T-helper 1 cell treated with Interleukin-12 subunit alpha and Interleukin-12 subunit beta and Interleukin-4 antibody, amounts not matched to agents 30 μg/mL and 1 μg/mL, for 36 hours (primary cell): ENCODE data around the gene SLC10A6.

ENCODE experiments used
- H3K27ac Mint-ChIP-seq: one replicate; pipeline ENCODE4 v1.8.0; 2021; ENCODE audit warnings: mild to moderate bottlenecking, mixed read lengths
- H3K27me3 Mint-ChIP-seq: one replicate; pipeline ENCODE4 v1.8.0; 2021; ENCODE audit warnings: low read depth, mixed read lengths
- H3K36me3 Mint-ChIP-seq: one replicate; pipeline ENCODE4 v1.8.0; 2021; ENCODE audit warnings: low read depth, mixed read lengths
- H3K4me1 Mint-ChIP-seq: one replicate; pipeline ENCODE4 v1.8.0; 2021; ENCODE audit warnings: low read depth, mixed read lengths
- H3K4me3 Mint-ChIP-seq: one replicate; pipeline ENCODE4 v1.8.0; 2021; ENCODE audit warnings: mild to moderate bottlenecking, moderate library complexity, mixed read lengths
- H3K9me3 Mint-ChIP-seq: one replicate; pipeline ENCODE4 v1.8.0; 2021; ENCODE audit warnings: mixed read lengths

The SLC10A6 gene

GRCh38 chr4:86833615-86834014 lies 15.6 kb downstream of the SLC10A6 start:
- H3K27me3 Mint-ChIP-seq, result peaks cover 5% of the 10 kb centered on the region

GRCh38 chr4:86831262-86832130 lies 17.7 kb downstream of the SLC10A6 start:
- no peak overlapping the region for H3K4me3 Mint-ChIP-seq
- peaks cover 5% of the 10 kb centered on the region for H3K27me3 Mint-ChIP-seq
- H3K9me3 Mint-ChIP-seq, result no peaks in the 10 kb centered on the region
- no peaks in the 10 kb centered on the region for H3K4me1 Mint-ChIP-seq
- no peak overlapping the region for H3K27ac Mint-ChIP-seq
- no peaks in the 10 kb centered on the region for H3K36me3 Mint-ChIP-seq

More at GRCh38 chr4:86833615-86834014, 15.6 kb downstream of the SLC10A6 start:
- H3K36me3 Mint-ChIP-seq, result no peaks in the 10 kb centered on the region
- H3K9me3 Mint-ChIP-seq, result no peaks in the 10 kb centered on the region
- no peak overlapping the region for H3K4me3 Mint-ChIP-seq
- H3K4me1 Mint-ChIP-seq, result no peaks in the 10 kb centered on the region
- no peak overlapping the region for H3K27ac Mint-ChIP-seq

GRCh38 chr4:86825511-86825910 lies 23.7 kb downstream of the SLC10A6 start:
- no peaks in the 10 kb centered on the region for H3K36me3 Mint-ChIP-seq
- H3K27ac Mint-ChIP-seq, result no peak overlapping the region
- H3K27me3 Mint-ChIP-seq, result no peaks in the 10 kb centered on the region

GRCh38 chr4:86822136-86822535 lies 27.0 kb downstream of the SLC10A6 start:
- Mint-ChIP-seq H3K36me3 (no peaks in the 10 kb centered on the region), H3K4me3 (no peak overlapping the region), H3K4me1 (no peaks in the 10 kb centered on the region), H3K27ac (no peak overlapping the region), H3K27me3 (no peaks in the 10 kb centered on the region), H3K9me3 (no peaks in the 10 kb centered on the region)

More at GRCh38 chr4:86825511-86825910, 23.7 kb downstream of the SLC10A6 start:
- no peaks in the 10 kb centered on the region for H3K9me3 Mint-ChIP-seq
- no peak overlapping the region for H3K4me3 Mint-ChIP-seq
- no peaks in the 10 kb centered on the region for H3K4me1 Mint-ChIP-seq

- Mint-ChIP-seq H3K9me3 (peaks cover 2% of the 10 kb centered on the region), H3K4me3 (no peak overlapping the region), H3K27ac (no peak overlapping the region), H3K36me3 (no peaks in the 10 kb centered on the region), H3K27me3 (no peaks in the 10 kb centered on the region), H3K4me1 (no peaks in the 10 kb centered on the region)
Measured at GRCh38 chr4:86821151-86821550, 28.0 kb downstream of the SLC10A6 start.

- Mint-ChIP-seq H3K27ac (no peak overlapping the region), H3K4me1 (no peaks in the 10 kb centered on the region), H3K4me3 (no peak overlapping the region), H3K27me3 (no peaks in the 10 kb centered on the region), H3K36me3 (no peaks in the 10 kb centered on the region), H3K9me3 (peaks cover 12% of the 10 kb centered on the region)
Measured at GRCh38 chr4:86819561-86819960, 29.6 kb downstream of the SLC10A6 start.

GRCh38 chr4:86818841-86819240 lies 30.3 kb downstream of the SLC10A6 start:
- Mint-ChIP-seq H3K36me3 (no peaks in the 10 kb centered on the region), H3K27ac (no peak overlapping the region), H3K9me3 (peaks cover 12% of the 10 kb centered on the region), H3K4me1 (no peaks in the 10 kb centered on the region), H3K4me3 (no peak overlapping the region), H3K27me3 (no peaks in the 10 kb centered on the region)

GRCh38 chr4:86818211-86818610 lies 31.0 kb downstream of the SLC10A6 start:
- no peaks in the 10 kb centered on the region for H3K27me3 Mint-ChIP-seq
- H3K36me3 Mint-ChIP-seq, result no peaks in the 10 kb centered on the region
- no peak overlapping the region for H3K27ac Mint-ChIP-seq
- H3K4me1 Mint-ChIP-seq, result no peaks in the 10 kb centered on the region
- H3K9me3 Mint-ChIP-seq, result peaks cover 12% of the 10 kb centered on the region
- H3K4me3 Mint-ChIP-seq, result no peak overlapping the region

- Mint-ChIP-seq H3K27ac (no peak overlapping the region), H3K9me3 (peaks cover 12% of the 10 kb centered on the region), H3K4me1 (no peaks in the 10 kb centered on the region), H3K36me3 (no peaks in the 10 kb centered on the region), H3K4me3 (no peak overlapping the region), H3K27me3 (no peaks in the 10 kb centered on the region)
Measured at GRCh38 chr4:86816501-86817273, 32.5 kb downstream of the SLC10A6 start.

GRCh38 chr4:86815653-86816052 lies 33.5 kb downstream of the SLC10A6 start:
- Mint-ChIP-seq H3K4me3 (no peak overlapping the region), H3K27me3 (no peaks in the 10 kb centered on the region), H3K36me3 (no peaks in the 10 kb centered on the region), H3K27ac (no peak overlapping the region), H3K4me1 (no peaks in the 10 kb centered on the region), H3K9me3 (peaks cover 12% of the 10 kb centered on the region)

- H3K4me1 Mint-ChIP-seq, result no peaks in the 10 kb centered on the region
- H3K9me3 Mint-ChIP-seq, result peaks cover 7% of the 10 kb centered on the region
- no peaks in the 10 kb centered on the region for H3K36me3 Mint-ChIP-seq
- H3K4me3 Mint-ChIP-seq, result no peak overlapping the region
- H3K27me3 Mint-ChIP-seq, result no peaks in the 10 kb centered on the region
- no peak overlapping the region for H3K27ac Mint-ChIP-seq
Measured at GRCh38 chr4:86810847-86811246, 38.3 kb downstream of the SLC10A6 start.

- no peaks in the 10 kb centered on the region for H3K36me3 Mint-ChIP-seq
- H3K9me3 Mint-ChIP-seq, result no peaks in the 10 kb centered on the region
Measured at GRCh38 chr4:86809809-86810208, 39.4 kb downstream of the SLC10A6 start.

GRCh38 chr4:86791126-86791525 lies 58.1 kb downstream of the SLC10A6 start:
- Mint-ChIP-seq H3K36me3 (no peaks in the 10 kb centered on the region), H3K4me1 (no peaks in the 10 kb centered on the region), H3K27ac (no peak overlapping the region), H3K4me3 (no peak overlapping the region), H3K27me3 (no peaks in the 10 kb centered on the region), H3K9me3 (no peaks in the 10 kb centered on the region)

More at GRCh38 chr4:86809809-86810208, 39.4 kb downstream of the SLC10A6 start:
- H3K27ac Mint-ChIP-seq, result no peak overlapping the region
- H3K27me3 Mint-ChIP-seq, result no peaks in the 10 kb centered on the region
- no peaks in the 10 kb centered on the region for H3K4me1 Mint-ChIP-seq
- H3K4me3 Mint-ChIP-seq, result no peak overlapping the region

- Mint-ChIP-seq H3K27me3 (peaks cover 4% of the 10 kb centered on the region), H3K27ac (no peak overlapping the region), H3K4me1 (no peaks in the 10 kb centered on the region), H3K4me3 (no peak overlapping the region), H3K36me3 (no peaks in the 10 kb centered on the region), H3K9me3 (no peaks in the 10 kb centered on the region)
Measured at GRCh38 chr4:86788826-86789225, 60.4 kb downstream of the SLC10A6 start.

- Mint-ChIP-seq H3K27ac (no peak overlapping the region), H3K4me3 (no peak overlapping the region), H3K4me1 (no peaks in the 10 kb centered on the region), H3K9me3 (no peaks in the 10 kb centered on the region), H3K36me3 (no peaks in the 10 kb centered on the region), H3K27me3 (peaks cover 4% of the 10 kb centered on the region)
Measured at GRCh38 chr4:86778175-86778574, 71.0 kb downstream of the SLC10A6 start.
